Measurements from ENCODE around the gene ABHD15. TPM values are rescaled to one million over a fixed set of nuclear protein-coding genes. Genes with fewer than 3 reads are reported as not detected.
A peak's percentile ranks its signal among the peaks of the same experiment; 100 is the strongest.

Gene ABHD15
- total and polyA plus RNA-seq, 9 of the 15 experiments (the other 6 are each of a cell fraction or from before 2014, with no cell fraction given), result 0.85 to 4.2 (median 2.1) TPM

GRCh38 chr17:29593591-29594518 lies 27.0 kb upstream of the ABHD15 start (continued):
- TF ChIP-seq, protein P1, sequence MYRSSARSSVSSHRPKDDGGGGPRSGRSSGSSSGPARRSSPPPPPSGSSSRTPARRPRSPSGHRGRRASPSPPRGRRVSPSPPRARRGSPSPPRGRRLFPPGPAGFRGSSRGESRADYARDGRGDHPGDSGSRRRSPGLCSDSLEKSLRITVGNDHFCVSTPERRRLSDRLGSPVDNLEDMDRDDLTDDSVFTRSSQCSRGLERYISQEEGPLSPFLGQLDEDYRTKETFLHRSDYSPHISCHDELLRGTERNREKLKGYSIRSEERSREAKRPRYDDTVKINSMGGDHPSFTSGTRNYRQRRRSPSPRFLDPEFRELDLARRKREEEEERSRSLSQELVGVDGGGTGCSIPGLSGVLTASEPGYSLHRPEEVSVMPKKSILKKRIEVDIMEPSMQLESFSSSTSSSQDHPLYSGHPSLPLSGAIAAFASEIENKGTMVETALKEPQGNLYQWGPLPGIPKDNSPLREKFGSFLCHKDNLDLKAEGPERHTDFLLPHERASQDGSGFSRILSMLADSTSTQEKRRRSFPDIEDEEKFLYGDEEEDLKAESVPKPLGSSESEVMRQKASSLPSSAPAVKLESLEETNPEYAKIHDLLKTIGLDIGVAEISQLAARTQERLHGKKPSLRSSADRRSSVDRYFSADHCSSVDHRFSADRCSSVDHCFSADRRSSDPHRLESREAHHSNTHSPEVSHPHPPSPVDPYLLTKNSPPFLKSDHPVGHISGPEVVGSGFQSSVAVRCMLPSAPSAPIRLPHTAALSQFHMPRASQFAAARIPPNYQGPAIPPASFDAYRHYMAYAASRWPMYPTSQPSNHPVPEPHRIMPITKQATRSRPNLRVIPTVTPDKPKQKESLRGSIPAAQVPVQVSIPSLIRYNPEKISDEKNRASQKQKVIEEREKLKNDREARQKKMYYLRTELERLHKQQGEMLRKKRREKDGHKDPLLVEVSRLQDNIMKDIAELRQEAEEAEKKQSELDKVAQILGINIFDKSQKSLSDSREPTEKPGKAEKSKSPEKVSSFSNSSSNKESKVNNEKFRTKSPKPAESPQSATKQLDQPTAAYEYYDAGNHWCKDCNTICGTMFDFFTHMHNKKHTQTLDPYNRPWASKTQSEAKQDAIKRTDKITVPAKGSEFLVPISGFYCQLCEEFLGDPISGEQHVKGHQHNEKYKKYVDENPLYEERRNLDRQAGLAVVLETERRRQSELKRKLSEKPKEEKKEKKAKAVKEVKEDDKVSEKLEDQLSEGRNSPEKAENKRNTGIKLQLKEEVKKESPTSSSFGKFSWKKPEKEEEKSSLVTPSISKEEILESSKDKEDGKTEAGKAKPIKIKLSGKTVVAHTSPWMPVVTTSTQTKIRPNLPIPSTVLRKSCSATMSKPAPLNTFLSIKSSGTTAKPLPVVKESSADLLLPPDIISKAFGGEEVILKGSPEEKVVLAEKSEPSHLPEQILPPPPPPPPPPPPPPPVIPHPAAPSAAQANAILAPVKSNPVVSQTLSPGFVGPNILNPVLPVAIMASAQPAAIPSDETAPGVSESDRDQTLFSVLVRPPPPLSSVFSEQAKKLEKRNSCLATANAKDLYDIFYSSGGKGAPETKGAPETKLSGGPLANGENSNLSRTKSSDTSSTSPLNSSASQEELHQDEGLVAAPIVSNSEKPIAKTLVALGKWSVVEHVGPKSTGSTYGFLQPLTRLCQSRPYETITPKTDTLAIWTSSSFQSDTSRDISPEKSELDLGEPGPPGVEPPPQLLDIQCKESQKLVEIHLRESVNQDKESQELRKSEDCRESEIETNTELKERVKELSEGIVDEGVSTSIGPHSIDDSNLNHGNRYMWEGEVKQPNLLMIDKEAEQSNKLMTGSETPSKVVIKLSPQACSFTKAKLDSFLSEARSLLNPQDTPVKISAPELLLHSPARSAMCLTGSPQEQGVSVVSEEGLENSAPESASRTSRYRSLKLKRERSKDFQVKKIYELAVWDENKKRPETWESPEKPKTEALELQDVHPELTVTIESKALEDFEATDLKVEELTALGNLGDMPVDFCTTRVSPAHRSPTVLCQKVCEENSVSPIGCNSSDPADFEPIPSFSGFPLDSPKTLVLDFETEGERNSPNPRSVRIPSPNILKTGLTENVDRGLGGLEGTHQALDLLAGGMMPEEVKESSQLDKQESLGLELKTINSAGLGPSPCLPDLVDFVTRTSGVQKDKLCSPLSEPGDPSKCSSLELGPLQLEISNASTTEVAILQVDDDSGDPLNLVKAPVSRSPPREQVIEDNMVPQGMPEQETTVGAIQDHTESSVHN (IDR thresholded peaks at IDR 0.05; ENCODE audit: borderline replicate concordance in 1 of 2, low read depth in 1 of 2), result no peak
- no peak for TF ChIP-seq NR4A1 (CRISPR knock-in tag; IDR thresholded peaks at IDR 0.05)
- no peak for TF ChIP-seq NR4A1 (tag; IDR thresholded peaks at IDR 0.05)
- TF ChIP-seq ZNF143 (CRISPR knock-in tag; IDR thresholded peaks at IDR 0.05), result peak; percentile 39; the same call in 1 of the 2 replicates
- no peak for TF ChIP-seq CBX1 (IDR thresholded peaks at IDR 0.05; ENCODE audit: low read depth)
- no peak for TF ChIP-seq ARID1B (IDR thresholded peaks at IDR 0.05)
- no peak for TF ChIP-seq CEBPB (tag; IDR thresholded peaks at IDR 0.05)
- TF ChIP-seq SUPT5H (IDR thresholded peaks at IDR 0.05), result no peak
- TF ChIP-seq GTF2B (IDR thresholded peaks at IDR 0.05; ENCODE audit: extremely low read depth, insufficient read length), result no peak
- TF ChIP-seq CUX1 (CRISPR knock-in tag; IDR thresholded peaks at IDR 0.05), result no peak
- TF ChIP-seq ZBTB2 (IDR thresholded peaks at IDR 0.05), result peak; percentile 39; the same call in 1 of the 2 replicates
